Neural progenitor cell (in vitro differentiated cells): ENCODE data around the gene IL6R. TPM values are rescaled to one million over a fixed set of nuclear protein-coding genes. Genes with fewer than 3 reads are reported as not detected.

Source experiments
- DNase-seq: peaks from one replicate; pipeline ENCODE4 v3.0.0-alpha.2; 2016; ENCODE audit warnings: low spot score
- H2AFZ ChIP-seq: fragments of 200-600 bp; sonication (generic); replicated peaks from 2 replicates; pipeline ENCODE4 v1.6.1; 2016; ENCODE audit warnings: antibody characterized with exemption
- H3F3A ChIP-seq: fragments of 200-600 bp; sonication (generic); 2 replicates; pipeline ENCODE4 v1.6.1; 2016; ENCODE audit warnings: antibody characterized with exemption, low read depth
- H3K27ac ChIP-seq: fragments of 200-600 bp; sonication (generic); 2 replicates; pipeline ENCODE4 v1.5.1; 2016; ENCODE audit warnings: mild to moderate bottlenecking
- H3K27me3 ChIP-seq: fragments of 200-600 bp; sonication (generic); 2 replicates; pipeline ENCODE4 v1.6.1; 2016; ENCODE audit warnings: mild to moderate bottlenecking, moderate library complexity
- H3K36me3 ChIP-seq: fragments of 200-600 bp; sonication (generic); 2 replicates; pipeline ENCODE4 v1.5.1; 2016
- H3K4me1 ChIP-seq: fragments of 200-600 bp; sonication (generic); 2 replicates; pipeline ENCODE4 v1.6.1; 2016; ENCODE audit warnings: mixed run types
- H3K4me2 ChIP-seq: fragments of 200-600 bp; sonication (generic); 2 replicates; pipeline ENCODE4 v1.6.1; 2016
- H3K4me3 ChIP-seq: fragments of 200-600 bp; sonication (generic); 2 replicates; pipeline ENCODE4 v1.5.1; 2016
- H3K79me2 ChIP-seq: fragments of 200-600 bp; sonication (generic); 2 replicates; pipeline ENCODE4 v1.6.1; 2016; ENCODE audit warnings: low read depth
- H3K9ac ChIP-seq: fragments of 200-600 bp; sonication (generic); 2 replicates; pipeline ENCODE4 v1.6.1; 2016
- H3K9me3 ChIP-seq: fragments of 200-600 bp; sonication (generic); 2 replicates; pipeline ENCODE4 v1.5.1; 2016; ENCODE audit warnings: low read depth
- H4K20me1 ChIP-seq: fragments of 200-600 bp; sonication (generic); 2 replicates; pipeline ENCODE4 v1.6.1; 2016; ENCODE audit warnings: low read depth
- H3K27ac Mint-ChIP-seq: 3 replicates; pipeline ENCODE4 v1.8.0; 2021; ENCODE audit warnings: mixed read lengths
- H3K27me3 Mint-ChIP-seq: 2 replicates; pipeline ENCODE4 v1.8.0; 2022; ENCODE audit warnings: low read depth, mild to moderate bottlenecking, inconsistent platforms, moderate library complexity, mixed read lengths; ENCODE audit not compliant: insufficient read depth
- H3K36me3 Mint-ChIP-seq: 3 replicates; pipeline ENCODE4 v1.8.0; 2021; ENCODE audit warnings: mixed read lengths
- H3K4me1 Mint-ChIP-seq: 3 replicates; pipeline ENCODE4 v1.8.0; 2021; ENCODE audit warnings: mixed read lengths
- H3K4me3 Mint-ChIP-seq: 3 replicates; pipeline ENCODE4 v1.8.0; 2021; ENCODE audit warnings: mild to moderate bottlenecking, moderate library complexity, mixed read lengths
- H3K9me3 Mint-ChIP-seq: 3 replicates; pipeline ENCODE4 v1.8.0; 2020; ENCODE audit warnings: mixed read lengths
- CTCF ChIP-seq: fragments of 200-600 bp; sonication (generic); IDR thresholded peaks from 2 replicates; pipeline ENCODE4 v1.5.1; 2017; ENCODE audit warnings: antibody characterized with exemption, mild to moderate bottlenecking
- EZH2 ChIP-seq: fragments of 200-600 bp; sonication (generic); IDR thresholded peaks from 2 replicates; pipeline ENCODE4 v1.6.1; 2017; ENCODE audit warnings: antibody characterized with exemption, mild to moderate bottlenecking, moderate library complexity
- EZH2phosphoT487 ChIP-seq: fragments of 200-600 bp; sonication (generic); IDR thresholded peaks from 2 replicates; pipeline ENCODE4 v1.6.1; 2017; ENCODE audit warnings: antibody characterized with exemption
- total RNA-seq: library from RNA; depleted of rRNA; stranded (reverse); fragments of >200 nt; gene quantifications from 2 replicates; pipeline ENCODE4 v1.2.3, GENCODE V29; 2015; ENCODE audit warnings: low replicate concordance

Gene IL6R
- total RNA-seq, 1 donor from 2014 or later: not detected

- H2AFZ ChIP-seq: peak overlapping the region; percentile 24
- no peak overlapping the region for H3K9ac ChIP-seq
- Mint-ChIP-seq H3K4me1 (peaks cover 35% of the 10 kb centered on the region), H3K36me3 (no peaks in the 10 kb centered on the region), H3K9me3 (no peaks in the 10 kb centered on the region), H3K4me3 (no peak overlapping the region), H3K27me3 (peaks cover 2% of the 10 kb centered on the region), H3K27ac (peak overlapping the region; percentile 93)
- no peaks in the 10 kb centered on the region for H3K79me2 ChIP-seq
- DNase-seq: no peak
- H3K4me3 ChIP-seq: no peak overlapping the region
- no peaks in the 10 kb centered on the region for H4K20me1 ChIP-seq
- no peak overlapping the region for H3K27ac ChIP-seq
- H3K4me1 ChIP-seq: peaks cover 10% of the 10 kb centered on the region
- no peak overlapping the region for H3K4me2 ChIP-seq
- no peaks in the 10 kb centered on the region for H3K36me3 ChIP-seq
- no peaks in the 10 kb centered on the region for H3F3A ChIP-seq
- TF ChIP-seq EZH2: no peak
- TF ChIP-seq EZH2phosphoT487: no peak
- no peak for TF ChIP-seq CTCF
- H3K27me3 ChIP-seq: no peaks in the 10 kb centered on the region
- no peaks in the 10 kb centered on the region for H3K9me3 ChIP-seq
Observed at GRCh38 chr1:154434346-154435085, 29.4 kb downstream of the IL6R start.

- Histone ChIP-seq H3K27ac (no peak overlapping the region), H3K9ac (no peak overlapping the region), H3K9me3 (no peaks in the 10 kb centered on the region), H4K20me1 (no peaks in the 10 kb centered on the region), H3F3A (no peaks in the 10 kb centered on the region), H3K4me3 (no peak overlapping the region), H3K79me2 (no peaks in the 10 kb centered on the region), H3K4me1 (peaks cover 6% of the 10 kb centered on the region), H2AFZ (no peak overlapping the region), H3K36me3 (no peaks in the 10 kb centered on the region), H3K27me3 (no peaks in the 10 kb centered on the region), H3K4me2 (no peak overlapping the region)
- H3K4me3 Mint-ChIP-seq: no peak overlapping the region
- H3K27me3 Mint-ChIP-seq: peaks cover 2% of the 10 kb centered on the region
- H3K9me3 Mint-ChIP-seq: no peaks in the 10 kb centered on the region
- TF ChIP-seq CTCF (no peak), EZH2phosphoT487 (no peak), EZH2 (no peak)
- DNase-seq: no peak
- no peaks in the 10 kb centered on the region for H3K36me3 Mint-ChIP-seq
- H3K4me1 Mint-ChIP-seq: peaks cover 29% of the 10 kb centered on the region
- no peak overlapping the region for H3K27ac Mint-ChIP-seq
Observed at GRCh38 chr1:154435599-154436200, 30.6 kb downstream of the IL6R start.

- Histone ChIP-seq H3K4me2 (no peak overlapping the region), H3K4me3 (no peak overlapping the region), H4K20me1 (no peaks in the 10 kb centered on the region), H3K9me3 (no peaks in the 10 kb centered on the region), H3K27ac (no peak overlapping the region), H3K4me1 (no peaks in the 10 kb centered on the region), H3K9ac (no peak overlapping the region), H3K27me3 (no peaks in the 10 kb centered on the region), H2AFZ (no peak overlapping the region), H3K36me3 (no peaks in the 10 kb centered on the region), H3F3A (no peaks in the 10 kb centered on the region), H3K79me2 (no peaks in the 10 kb centered on the region)
- Mint-ChIP-seq H3K4me1 (peaks cover 23% of the 10 kb centered on the region), H3K27me3 (peaks cover 2% of the 10 kb centered on the region), H3K4me3 (no peak overlapping the region), H3K27ac (no peak overlapping the region), H3K9me3 (no peaks in the 10 kb centered on the region), H3K36me3 (no peaks in the 10 kb centered on the region)
- no peak for TF ChIP-seq EZH2
- DNase-seq: no peak
Observed at GRCh38 chr1:154436433-154436832, 31.3 kb downstream of the IL6R start.
